CD4-positive, alpha-beta T cell treated with Interferon gamma for 1 hour (primary cell): ENCODE results near the gene NPHP3.
"Not testable (repeated sequence)": the region's sequence is repeated elsewhere in the genome, so short reads cannot be mapped to it uniquely, and the experiment has no call there.

Experiments used
- DNase-seq: peaks from one replicate; pipeline ENCODE4 v3.0.0-alpha.2; 2020

NPHP3 gene

DNA sequence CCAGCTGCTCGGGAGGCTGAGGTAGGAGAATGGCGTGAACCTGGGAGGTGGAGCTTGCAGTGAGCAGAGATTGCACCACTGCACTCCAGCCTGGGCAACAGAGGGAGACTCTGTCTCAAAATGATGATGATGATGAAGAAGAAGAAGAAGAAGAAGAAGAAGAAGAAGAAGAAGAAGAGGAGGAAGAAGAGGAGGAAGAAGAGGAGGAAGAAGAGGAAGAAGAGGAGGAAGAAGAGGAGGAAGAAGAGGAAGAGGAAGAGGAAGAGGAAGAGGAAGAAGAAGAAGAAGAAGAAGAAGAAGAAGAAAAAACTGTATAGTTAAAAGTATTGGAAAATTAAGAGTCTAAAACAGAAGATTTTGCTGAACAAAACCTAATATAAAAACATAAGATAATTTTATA lies 80.8 kb downstream of the NPHP3 start:
- DNase-seq = not testable (repeated sequence)

DNA sequence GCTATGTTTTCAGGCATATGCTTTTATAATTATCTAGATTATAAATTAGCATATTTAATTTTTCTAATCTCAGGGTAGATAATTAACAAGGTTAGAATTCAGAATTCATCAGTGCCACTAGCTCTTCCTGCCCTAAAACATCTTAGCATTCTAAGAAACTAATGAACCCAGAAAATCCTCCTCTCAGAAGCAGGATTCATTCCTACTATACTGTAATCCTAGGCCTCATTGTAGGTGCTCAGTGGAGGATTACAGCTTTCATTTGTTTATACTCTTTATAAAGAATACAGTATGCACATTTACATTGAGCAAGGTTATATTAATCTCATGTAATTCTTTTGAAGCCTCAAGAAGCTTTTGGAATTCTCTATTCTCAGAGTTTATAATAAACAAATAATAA lies 83.5 kb downstream of the NPHP3 start:
- no peak for DNase-seq

DNA sequence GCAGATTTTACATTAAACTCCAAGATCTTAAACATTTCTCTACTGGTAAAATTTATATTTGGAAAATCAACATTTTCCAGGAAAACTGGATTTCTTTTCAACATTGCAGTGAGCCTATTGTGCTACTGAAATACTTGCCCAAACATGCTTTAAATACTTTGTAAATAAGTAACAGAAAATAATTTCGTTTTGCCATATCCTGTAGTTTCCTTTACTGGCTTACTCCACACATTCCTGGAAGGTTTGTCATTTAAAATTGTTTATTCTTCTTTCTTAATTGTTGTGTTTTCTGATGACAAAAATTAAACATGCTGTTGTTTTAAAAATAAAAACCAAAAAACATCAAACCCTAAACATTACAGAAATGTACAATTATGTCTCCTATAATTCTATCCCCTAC lies 84.6 kb downstream of the NPHP3 start:
- no peak for DNase-seq

DNA sequence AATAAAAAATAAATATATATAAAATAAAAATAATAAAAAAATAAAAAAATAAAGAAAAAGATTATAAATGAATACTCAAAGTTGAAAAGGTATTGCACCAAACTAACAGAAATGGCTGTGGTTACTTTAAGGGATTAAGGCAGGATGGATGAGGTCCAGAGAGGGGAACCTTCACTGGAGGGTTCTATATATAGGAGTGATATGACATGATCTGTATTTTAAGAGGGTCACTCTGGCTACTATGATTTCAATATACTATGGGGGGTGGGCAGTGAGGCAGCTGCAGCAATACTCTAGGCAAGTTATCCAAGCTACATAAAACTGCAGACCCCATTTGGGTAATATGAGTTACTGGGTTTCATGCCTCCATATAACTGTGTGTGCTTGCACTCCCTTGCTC lies 87.2 kb downstream of the NPHP3 start:
- no peak for DNase-seq
